ENCODE data around the gene ANTXRL.
"Not testable (repeated sequence)": the region's sequence is repeated elsewhere in the genome, so short reads cannot be mapped to it uniquely, and the experiment has no call there.

The ANTXRL gene

DNA sequence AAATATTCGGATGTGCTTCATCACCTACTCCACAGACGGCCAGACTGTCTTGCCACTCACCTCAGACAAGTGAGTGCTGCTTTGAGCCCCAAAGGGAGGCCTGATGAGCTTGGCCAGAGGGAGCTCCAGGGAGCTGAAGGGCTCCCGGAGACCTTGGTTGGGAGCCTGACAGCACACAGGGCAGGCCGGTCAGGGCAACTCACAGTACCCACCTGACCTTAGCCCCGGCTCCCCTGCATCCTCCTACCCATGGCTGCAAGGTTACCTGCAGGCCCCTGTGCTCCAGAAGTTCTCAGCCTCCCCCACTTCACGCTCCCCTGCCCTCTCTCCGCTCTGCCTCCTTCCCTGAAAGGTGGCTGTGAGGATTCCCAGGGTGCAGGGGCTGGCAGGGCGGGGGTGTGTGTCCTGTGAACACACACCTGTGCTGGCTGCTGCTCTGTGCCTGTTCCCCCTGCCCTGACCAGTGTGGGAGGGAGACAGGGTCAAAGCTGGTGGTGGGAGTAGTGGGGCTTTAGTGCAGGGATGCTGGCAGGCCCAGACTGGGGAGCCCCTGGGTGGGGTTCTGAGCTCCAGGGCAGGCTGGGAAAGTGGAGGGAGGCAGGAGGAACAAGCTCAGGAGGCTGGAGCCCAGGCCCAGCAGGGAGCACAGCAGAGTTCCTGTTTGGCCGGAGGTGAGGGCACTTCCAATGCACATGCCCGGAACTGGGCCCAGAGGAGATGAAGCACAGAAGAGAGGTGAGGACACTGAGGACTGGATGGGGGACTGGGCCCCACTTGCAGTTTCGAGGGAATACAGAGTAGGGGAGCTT is 7.2 kb downstream of the ANTXRL start:
- no peak for DNase-seq (ENCODE audit: low read depth in 2 of 2, low spot score in 1 of 2)

DNA sequence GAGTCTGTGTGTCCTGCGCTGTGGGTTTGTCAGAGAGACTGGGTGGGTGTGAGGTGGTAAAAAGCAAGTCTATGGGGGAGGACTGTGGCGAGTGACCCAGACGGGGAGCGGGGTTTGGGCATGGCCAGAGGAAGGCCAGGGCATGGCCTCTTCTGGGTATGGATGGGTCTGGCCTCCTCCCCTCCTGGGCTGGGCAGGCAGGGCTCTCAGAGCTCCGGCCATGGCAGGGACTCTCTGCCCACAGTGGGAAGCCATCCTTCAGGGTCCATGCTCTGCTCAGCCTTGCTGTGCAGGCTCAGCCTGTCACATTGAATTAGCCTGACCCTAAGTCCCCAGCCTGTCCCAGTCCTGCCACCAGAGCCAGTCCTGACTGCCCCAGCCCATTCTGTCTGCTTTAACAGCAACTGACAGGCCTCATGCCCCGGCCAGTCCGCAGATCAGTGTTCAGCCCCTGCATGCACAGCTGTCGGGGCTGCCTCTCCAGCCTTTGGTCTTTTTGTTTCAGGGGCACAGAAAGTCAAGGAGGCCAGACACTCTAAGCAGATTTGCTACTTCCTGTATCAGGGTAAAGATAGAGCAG is 7.9 kb downstream of the ANTXRL start:
- no peak for DNase-seq (ENCODE audit: low read depth in 2 of 2, low spot score in 1 of 2)

DNA sequence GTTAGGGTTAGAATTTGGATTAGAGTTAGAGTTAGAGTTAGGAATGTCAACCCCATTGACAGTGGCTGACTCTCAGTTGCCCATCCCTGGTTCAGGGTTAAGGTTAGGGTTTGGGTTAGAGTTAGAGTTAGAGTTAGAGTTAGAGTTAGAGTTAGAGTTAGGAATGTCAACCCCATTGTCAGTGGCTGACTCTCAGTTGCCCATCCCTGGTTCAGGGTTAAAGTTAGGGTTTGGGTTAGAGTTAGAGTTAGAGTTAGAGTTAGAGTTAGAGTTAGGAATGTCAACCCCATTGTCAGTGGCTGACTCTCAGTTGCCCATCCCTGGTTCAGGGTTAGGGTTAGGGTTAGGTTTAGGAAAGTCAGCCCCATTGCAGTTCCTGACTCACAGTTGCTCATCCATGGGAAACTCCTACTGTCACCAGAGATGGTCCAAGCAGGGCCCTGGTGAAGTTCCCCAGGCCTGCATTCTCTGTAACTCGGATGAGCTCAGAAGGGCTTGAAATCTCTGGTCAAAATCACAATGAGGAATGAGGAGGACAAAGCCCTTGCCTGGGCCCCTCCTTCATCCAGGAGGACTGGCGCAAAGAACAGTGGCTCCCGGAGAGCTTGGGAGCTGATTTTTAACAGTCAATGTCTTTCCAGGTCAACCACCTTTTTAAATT is 8.7 kb downstream of the ANTXRL start:
- not testable (repeated sequence) for DNase-seq (ENCODE audit: low read depth in 2 of 2, low spot score in 1 of 2)

DNA sequence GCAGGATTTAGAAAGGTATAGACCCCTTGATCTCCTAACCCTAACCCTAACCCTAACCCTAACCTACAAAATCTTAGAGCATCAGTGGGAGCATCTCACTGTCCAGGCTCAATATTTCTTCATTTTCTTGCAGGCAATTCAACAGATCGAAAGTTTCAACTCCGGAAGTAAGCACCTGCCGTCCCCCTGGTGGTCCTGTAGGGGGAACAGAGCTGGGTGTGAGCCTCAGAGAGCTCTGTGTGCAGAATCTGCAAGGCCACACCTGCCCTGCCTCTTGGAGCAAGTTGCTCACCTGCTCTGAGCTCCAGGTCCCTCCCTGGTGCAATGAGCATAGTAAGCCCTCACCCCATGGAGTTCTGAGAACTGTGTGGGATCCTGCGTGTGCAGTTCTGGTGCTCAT is 9.3 kb downstream of the ANTXRL start:
- DNase-seq (ENCODE audit: low read depth in 2 of 2, low spot score in 1 of 2) = not testable (repeated sequence)

DNA sequence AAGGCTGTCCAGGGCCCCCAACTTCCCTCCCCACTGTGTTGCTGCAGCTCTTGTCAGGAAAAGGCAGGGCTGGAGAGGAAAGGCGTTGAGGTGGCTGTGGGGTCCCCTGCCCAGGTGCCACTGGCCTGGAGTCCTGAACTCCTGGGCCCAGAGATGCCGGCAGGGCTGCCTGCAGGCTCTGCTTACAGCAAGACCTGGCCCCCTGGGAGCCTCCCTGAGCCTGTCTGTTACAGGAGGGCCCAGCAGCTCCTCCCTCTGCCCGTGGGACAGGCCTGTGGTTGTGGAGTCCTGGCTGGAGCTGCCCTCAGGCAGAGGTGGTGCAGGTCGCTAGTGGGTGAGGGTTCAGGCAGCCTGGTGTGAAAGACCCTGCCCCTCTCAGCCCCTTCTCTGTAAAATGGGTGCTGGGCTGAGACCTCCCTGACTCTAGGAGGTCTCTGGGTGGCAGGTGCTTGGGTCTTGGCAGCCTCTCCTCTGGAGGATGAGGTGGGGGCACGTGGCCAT is 9.9 kb downstream of the ANTXRL start:
- no peak for DNase-seq (ENCODE audit: low read depth in 2 of 2, low spot score in 1 of 2)

DNA sequence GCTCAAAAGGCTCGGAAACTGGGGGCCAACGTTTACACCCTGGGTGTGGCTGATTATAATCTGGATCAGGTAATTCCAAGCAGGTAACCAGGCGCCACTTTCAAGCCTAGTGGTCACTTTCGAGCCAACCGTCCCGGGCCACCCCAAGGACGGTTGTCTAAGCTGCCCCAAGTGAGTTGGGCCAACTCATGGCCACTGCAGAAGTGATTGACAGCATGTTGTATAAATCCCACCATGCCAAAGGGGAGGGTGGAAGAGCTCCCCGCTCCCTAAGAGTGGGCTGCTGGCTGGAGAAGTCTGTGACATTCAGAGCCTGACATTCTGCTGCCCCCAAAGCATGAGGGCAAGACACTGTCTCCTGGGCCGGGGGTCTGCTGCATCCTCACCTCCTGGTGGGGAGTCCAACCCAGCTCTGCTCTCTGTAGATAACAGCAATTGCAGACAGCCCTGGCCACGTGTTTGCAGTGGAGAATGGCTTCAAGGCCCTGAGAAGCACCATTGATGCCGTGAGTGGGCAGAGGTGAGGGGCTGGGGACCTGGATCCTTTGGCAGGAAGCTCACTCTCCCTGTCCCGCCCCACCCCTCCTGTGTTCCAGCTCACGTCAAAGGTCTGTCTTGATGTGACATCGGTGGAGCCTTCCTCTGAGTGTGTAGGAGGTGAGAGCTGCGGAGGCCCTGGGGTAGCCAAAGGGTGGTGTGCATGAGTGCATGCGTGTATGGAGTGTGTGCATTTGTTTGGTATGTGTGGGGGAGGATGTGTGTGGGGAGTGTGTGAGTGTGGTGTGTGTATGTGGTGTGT is 10.8 kb downstream of the ANTXRL start:
- no peak for DNase-seq (ENCODE audit: low read depth in 2 of 2, low spot score in 1 of 2)

DNA sequence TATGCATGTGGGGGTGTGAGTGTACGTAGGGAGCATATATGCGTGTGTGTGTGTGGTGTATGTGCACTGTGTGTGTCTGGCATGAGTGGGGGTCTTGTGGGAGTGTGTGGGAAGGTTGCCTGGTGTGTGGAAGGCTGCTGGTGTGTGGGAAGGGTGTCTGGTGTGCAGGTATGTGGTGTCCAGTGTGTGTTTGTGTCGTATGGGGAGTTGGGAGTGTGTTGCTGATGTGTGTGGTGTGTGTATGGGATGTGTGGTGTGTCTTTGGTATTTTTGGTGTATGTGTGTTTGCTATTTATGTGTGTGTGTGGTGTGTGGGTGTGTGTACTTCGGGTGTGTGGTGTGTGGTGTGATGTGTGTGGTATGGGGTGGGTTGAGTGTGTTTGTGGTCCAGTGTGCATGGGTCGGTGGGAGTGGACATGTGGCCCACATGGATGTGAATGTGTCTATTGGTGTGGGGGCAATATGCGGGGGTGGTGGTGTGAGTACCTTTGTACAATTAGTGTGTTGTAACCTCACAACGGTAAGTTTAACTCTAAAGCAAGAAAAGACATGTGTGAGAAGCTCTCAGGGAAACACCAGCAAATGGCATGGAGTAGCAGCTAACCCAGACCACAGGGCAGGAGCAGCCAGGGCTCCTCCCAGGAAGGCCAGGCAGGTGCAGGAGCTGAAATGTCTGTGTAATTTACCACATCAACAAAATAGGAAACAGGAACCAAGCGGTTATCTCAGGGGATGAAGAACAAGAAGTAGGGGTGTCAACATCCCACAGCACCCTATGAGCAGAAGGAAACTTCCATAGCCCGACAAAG is 11.9 kb downstream of the ANTXRL start:
- no peak for DNase-seq (ENCODE audit: low read depth in 2 of 2, low spot score in 1 of 2)

DNA sequence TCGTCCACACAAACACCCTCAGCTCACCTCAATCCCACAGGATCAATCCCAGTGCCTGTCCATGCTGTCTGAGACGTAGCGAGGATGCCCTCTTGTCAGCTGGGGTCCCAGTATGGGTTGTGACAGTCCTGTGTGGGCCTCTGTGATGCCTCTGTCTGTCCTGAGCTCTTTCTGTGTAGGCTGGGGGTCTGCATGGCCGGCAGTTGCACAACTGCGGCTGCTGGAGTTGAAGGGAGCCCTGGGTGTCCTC is 12.4 kb downstream of the ANTXRL start:
- DNase-seq (ENCODE audit: low read depth in 2 of 2, low spot score in 1 of 2) = no peak

DNA sequence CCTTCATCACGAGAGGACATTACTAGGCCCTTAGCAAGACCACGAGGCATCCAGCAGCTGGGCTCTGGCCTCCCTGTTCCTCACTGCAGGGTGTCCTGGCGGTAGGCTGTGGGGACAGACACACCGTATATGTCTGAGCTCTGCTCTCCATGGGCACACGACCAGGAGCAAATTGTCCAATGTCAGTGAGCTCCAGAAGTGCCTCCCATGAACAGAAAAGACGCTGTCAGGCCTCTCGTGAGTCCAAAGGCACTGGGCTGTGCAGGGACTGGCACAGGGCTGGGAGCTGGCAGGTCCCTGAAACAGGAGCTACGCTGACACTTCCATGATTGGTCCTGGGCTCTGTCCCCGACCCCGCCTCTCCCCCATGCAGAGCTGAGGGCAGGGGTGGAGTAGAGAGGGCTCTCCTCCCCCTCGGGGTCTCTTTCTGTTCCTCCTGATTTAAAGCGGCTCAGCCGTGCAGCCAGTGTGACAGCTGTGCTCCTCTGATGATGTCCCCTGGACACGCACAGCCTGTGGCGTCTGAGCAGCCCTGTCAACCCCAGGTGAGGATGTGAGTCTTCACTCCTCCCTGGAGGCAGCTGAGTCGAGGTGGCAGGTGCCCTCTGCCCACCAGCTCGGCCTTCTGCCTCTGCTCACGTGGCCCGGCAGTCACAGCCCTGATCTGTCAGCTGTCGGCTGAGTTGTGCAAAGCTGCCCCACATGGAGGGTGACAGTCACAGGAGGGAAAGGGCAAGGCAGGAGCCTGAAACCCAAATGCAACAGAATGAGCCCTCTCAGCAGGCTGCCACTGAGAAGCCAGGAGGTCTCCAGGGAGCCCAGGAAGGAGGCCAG is 13.0 kb downstream of the ANTXRL start:
- DNase-seq (ENCODE audit: low read depth in 2 of 2, low spot score in 1 of 2) = no peak

DNA sequence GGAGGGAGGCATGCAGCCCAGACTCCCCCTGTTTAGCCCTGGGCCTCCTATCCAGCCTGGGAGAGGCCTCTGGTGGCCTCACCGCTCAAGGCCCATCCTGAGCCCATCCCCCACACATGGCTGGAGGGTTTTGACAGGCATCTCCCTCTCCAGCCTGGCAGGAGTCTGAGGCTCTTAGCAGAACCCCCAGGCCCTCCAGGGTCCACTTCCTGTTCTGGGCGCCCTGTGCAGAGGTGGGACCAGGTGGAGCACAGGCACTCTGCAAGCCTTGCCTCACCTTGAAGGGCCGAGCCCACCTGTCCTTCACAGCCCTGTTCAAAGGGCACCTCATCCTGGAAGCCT is 13.5 kb downstream of the ANTXRL start:
- not testable (repeated sequence) for DNase-seq (ENCODE audit: low read depth in 2 of 2, low spot score in 1 of 2)

DNA sequence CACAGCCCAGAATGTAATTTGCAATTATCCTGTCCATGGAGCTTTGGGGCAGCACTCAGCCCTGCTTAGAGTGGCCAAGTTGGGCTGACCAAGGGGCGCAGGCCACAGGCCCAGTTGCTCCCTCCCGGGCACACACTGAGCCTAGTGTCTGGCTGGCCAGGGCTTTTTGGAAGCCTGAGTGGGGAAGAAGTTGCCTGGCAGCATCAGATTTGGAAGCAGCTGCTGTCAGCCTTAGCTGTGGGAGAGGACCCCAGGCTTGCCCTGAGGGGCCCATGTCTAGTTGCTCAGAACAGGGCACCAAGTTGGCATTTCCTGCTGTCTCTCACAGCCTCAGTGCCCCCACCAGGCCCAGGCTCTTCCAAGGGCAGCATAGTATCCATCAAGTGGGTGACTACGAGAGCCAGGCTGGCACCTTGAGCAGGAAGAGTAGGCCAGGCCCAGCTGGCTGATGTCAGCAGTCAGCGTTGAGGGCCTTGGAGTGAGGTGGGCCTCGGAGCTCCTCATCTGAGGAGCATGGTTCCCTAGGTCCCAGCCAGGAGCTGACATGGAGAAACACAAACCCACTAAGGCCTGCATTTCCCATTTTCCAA is 14.4 kb downstream of the ANTXRL start:
- DNase-seq (ENCODE audit: low read depth in 2 of 2, low spot score in 1 of 2) = no peak

DNA sequence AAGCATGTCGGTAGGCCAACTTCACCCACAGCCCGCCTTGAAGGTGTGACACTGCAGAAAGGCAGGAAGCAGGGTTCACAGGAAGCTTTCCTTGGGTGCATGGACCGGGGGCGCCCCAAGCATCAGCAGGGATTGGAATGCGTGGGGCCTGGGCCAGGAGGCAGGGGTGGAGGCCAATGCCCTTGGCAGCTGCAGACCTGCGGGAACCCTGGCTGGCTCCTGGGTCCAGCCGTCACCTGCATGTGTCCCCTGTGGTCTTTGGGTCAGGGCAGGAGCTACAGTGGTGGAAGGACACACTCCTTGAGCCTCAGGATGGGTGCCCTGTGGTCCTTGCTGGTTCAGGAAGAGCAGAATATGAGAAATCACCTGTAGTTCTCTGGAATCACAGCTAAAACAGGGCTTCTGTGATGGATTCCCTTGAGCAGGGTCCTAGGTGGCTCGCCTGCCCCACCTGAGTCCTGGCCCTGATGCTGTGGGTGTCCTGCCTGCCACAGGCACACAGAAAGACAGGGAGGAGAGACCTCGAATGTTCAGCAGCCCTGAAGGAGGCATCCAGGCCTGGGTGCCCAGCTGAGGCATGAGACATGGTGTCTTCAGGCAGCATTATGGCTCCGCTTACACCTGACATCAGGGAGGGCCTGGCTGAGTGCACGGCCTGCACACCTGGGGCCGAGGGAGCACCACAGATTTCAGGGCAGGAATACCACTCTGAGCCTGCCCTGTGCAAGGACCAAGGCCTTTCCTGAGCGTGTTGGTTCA is 15.1 kb downstream of the ANTXRL start:
- no peak for DNase-seq (ENCODE audit: low read depth in 2 of 2, low spot score in 1 of 2)

DNA sequence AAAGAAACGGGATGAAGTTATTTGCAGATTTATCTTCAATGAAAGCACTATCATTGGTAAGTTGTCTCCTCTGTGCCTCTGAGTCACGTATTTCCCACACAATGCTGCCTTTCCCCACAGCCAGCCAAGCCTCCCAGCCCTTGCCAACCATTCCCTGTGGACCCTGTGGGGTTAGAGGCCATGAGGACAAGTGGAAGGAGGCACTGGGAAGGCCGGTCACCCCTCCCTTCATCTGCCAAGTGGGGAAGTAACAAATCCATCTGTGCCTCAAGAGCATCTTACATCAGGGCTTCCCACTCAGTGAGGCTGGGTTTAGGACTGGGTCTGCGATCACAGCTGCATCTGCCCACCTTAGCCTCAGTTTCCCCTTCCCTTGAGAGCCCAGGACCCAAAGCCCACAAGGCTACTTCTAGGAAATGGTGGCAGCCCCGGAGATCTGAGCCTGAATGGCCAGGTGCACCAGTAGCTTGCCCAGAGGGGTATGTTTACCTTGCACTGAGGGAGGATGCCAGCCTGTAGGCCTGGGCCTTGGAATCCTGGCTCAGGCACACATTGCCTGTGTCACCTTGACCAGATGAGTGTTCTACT is 16.1 kb downstream of the ANTXRL start:
- not testable (repeated sequence) for DNase-seq (ENCODE audit: low read depth in 2 of 2, low spot score in 1 of 2)

DNA sequence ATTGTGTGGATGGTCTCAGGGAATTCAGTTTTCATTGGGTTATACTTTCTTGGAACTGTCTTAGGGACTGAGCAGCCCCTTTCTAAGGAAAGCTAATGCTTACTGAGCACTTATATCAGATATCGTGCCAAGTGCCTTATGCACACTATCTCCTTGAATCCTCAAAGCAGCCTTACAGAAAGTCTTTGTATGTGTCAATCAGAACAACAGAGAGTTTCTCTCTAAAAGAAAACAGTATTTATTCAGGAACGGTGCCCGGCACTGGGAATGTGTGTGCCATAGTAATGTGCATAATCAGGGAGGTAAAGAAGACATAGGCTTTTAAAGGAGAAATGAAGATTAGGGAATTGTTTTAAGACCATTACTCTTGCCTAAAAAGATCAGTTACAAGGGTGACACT is 17.3 kb downstream of the ANTXRL start:
- no peak for DNase-seq (ENCODE audit: low read depth in 2 of 2, low spot score in 1 of 2)

DNA sequence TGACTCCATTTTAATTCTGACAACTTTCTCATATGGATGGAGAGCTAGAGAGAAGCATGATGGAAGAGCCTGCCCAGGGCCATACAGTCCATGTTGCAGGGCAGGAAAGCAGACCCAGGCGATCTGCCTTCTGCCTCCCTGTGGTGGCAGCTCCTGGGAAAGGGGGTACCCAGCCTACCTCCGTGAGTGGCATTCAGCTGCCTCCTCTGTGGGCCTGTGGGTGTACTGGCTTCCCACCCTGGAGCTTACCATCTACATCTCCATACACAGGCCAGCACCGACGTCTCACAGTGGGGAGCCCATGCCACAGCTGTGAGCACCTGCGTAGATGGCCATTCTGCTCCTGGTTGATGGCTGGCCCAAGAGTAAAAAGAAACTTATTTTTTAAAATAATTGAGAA is 17.9 kb downstream of the ANTXRL start:
- DNase-seq (ENCODE audit: low read depth in 2 of 2, low spot score in 1 of 2) = not testable (repeated sequence)

DNA sequence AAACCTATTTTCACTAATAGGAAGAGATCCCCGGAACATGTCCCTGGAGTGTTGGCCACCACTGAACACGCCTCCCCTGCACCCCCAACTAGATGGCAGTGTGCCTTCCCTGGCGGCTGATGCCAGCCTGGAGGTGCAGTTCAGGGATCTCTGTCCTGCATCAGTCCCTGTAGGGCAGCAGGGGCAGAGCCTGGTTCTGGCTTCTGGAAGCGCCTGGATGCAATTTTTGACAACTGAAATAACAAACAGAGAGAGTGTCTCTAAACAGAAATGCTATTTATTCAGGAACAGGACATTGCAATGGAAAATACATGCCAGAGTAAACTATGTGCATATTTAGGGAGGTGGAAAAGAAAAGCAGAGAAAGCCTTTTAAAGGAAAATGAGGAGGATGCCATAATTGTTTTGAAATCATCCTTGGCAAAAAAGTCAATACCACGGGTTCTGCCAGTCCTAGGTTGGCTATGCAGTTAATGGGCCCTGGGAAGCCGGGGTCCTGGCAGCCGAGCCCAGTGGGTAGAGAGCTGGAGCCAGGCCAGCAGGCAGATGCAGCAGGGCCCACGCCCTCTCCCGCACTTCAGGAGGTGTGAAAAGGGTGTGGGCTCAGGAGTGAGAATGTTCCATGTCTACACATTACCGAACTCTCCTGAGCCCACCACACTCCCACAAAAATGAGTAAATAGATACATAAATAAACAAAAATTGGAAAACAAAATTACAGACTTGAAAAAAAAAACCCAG is 18.5 kb downstream of the ANTXRL start:
- DNase-seq (ENCODE audit: low read depth in 2 of 2, low spot score in 1 of 2) = no peak

DNA sequence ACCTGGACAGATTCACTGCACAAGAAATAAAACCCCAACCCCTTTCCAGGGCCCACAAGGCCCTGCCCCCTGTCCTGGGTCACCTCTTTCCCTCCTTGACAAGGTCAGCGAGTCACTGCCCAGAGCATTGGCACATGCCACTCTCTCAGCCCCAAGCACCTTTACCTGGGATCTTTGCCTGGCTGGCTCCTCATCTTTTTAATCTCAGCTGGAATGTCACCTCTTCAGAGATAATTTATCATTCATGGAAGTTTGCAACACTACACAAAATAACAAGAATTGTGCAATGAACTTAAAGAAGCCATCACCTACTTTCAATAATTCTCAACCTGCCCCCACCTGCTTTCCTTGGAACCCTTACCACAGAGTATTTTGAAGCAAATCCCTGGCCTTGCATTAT is 19.2 kb downstream of the ANTXRL start:
- DNase-seq (ENCODE audit: low read depth in 2 of 2, low spot score in 1 of 2) = no peak
